Stimulated activated CD4-positive, alpha-beta T cell treated with anti-CD3 and anti-CD28 coated beads, Interleukin-15, amount 100 ng/mL, for 48 hours (primary cell): Measurements from ENCODE around the gene KCNJ3.

Experiments
- DNase-seq, 2 donors: peaks; one replicate each; pipeline ENCODE4 v3.0.0-alpha.2; 2020; ENCODE audit warnings: low read depth in 2 of 2

Gene KCNJ3

GRCh38 chr2:154698296-154698720 lies at the start of gene KCNJ3:
KCNJ3 (plus strand) TSS chr2:154698695; CDS start chr2:154698776, 81 bp downstream.
- DNase-seq: no peak

GRCh38 chr2:154655499-154655898 lies 43.0 kb upstream of the KCNJ3 start:
- DNase-seq: no peak

GRCh38 chr2:154658854-154659253 lies 39.6 kb upstream of the KCNJ3 start:
- DNase-seq: no peak

- DNase-seq: no peak
Observed at GRCh38 chr2:154664248-154664647, 34.2 kb upstream of the KCNJ3 start.

- no peak for DNase-seq
Observed at GRCh38 chr2:154670083-154670482, 28.4 kb upstream of the KCNJ3 start.

GRCh38 chr2:154673694-154674093 lies 24.8 kb upstream of the KCNJ3 start:
- no peak for DNase-seq

- DNase-seq: no peak
Observed at GRCh38 chr2:154677401-154677800, 21.1 kb upstream of the KCNJ3 start.

GRCh38 chr2:154681741-154682140 lies 16.8 kb upstream of the KCNJ3 start:
- DNase-seq: no peak

- DNase-seq: no peak
Observed at GRCh38 chr2:154686162-154686561, 12.3 kb upstream of the KCNJ3 start.

GRCh38 chr2:154688373-154688772 lies 10.1 kb upstream of the KCNJ3 start:
- DNase-seq: no peak

GRCh38 chr2:154689158-154689557 lies 9.3 kb upstream of the KCNJ3 start:
- DNase-seq: no peak

- DNase-seq: no peak
Observed at GRCh38 chr2:154692927-154693326, 5.6 kb upstream of the KCNJ3 start.

GRCh38 chr2:154693741-154694340 lies 4.7 kb upstream of the KCNJ3 start:
- DNase-seq: no peak

GRCh38 chr2:154694881-154695280 lies 3.6 kb upstream of the KCNJ3 start:
- no peak for DNase-seq

GRCh38 chr2:154696369-154696768 lies 2.1 kb upstream of the KCNJ3 start:
- no peak for DNase-seq

- no peak for DNase-seq
Observed at GRCh38 chr2:154696810-154697417, 1.6 kb upstream of the KCNJ3 start.

GRCh38 chr2:154697418-154698252 lies 860 bp upstream of the KCNJ3 start:
- no peak for DNase-seq

GRCh38 chr2:154698721-154699574 lies 453 bp downstream of the KCNJ3 start:
- DNase-seq: no peak

- DNase-seq: no peak
Observed at GRCh38 chr2:154699575-154699930, 1.1 kb downstream of the KCNJ3 start.

- DNase-seq: no peak
Observed at GRCh38 chr2:154700136-154700535, 1.6 kb downstream of the KCNJ3 start.

GRCh38 chr2:154704991-154705390 lies 6.5 kb downstream of the KCNJ3 start:
- no peak for DNase-seq

GRCh38 chr2:154706660-154707059 lies 8.2 kb downstream of the KCNJ3 start:
- no peak for DNase-seq
